Activated CD8-positive, alpha-beta memory T cell treated with anti-CD3 and anti-CD28 coated beads, Interleukin-2, amount 50 U/mL, for 24 hours (primary cell): ENCODE results near the gene METTL1.
A peak's percentile ranks its signal among the peaks of the same experiment; 100 is the strongest.

ENCODE experiments used
- DNase-seq: peaks from one replicate; pipeline ENCODE4 v3.0.0-alpha.2; 2020; ENCODE audit errors: extremely low read depth

METTL1 gene

DNA sequence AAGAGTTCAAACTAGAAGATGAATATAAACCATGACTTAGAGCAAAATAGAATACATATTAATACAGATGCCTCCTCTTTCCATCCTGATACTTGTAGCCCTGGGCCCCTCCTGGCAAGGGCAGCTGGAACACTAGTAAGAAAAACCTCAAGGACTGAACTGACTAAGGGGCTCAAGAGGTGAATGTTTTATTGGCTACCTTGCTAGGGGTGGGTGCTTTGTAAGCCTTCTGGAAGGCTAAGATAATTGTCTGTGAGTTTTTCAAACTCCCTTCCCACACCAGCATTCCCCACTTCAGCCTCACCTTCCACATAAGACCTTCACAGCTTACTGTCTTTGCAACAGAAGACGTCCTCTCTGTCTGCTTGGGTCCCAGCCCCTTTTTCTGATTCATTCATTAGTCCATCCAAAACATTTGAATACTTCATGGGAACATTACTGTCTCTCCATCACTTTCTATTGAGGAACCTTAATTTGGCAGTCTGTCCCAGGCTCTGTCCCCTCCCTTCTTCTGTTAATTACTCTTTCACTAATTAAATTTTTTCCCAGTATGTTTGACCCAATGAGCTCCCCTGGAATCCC, 18.1 kb downstream of the METTL1 start:
- no peak for DNase-seq

- no peak for DNase-seq
Measured at GRCh38 chr12:57752668-57753000, 19.3 kb downstream of the METTL1 start.

DNA sequence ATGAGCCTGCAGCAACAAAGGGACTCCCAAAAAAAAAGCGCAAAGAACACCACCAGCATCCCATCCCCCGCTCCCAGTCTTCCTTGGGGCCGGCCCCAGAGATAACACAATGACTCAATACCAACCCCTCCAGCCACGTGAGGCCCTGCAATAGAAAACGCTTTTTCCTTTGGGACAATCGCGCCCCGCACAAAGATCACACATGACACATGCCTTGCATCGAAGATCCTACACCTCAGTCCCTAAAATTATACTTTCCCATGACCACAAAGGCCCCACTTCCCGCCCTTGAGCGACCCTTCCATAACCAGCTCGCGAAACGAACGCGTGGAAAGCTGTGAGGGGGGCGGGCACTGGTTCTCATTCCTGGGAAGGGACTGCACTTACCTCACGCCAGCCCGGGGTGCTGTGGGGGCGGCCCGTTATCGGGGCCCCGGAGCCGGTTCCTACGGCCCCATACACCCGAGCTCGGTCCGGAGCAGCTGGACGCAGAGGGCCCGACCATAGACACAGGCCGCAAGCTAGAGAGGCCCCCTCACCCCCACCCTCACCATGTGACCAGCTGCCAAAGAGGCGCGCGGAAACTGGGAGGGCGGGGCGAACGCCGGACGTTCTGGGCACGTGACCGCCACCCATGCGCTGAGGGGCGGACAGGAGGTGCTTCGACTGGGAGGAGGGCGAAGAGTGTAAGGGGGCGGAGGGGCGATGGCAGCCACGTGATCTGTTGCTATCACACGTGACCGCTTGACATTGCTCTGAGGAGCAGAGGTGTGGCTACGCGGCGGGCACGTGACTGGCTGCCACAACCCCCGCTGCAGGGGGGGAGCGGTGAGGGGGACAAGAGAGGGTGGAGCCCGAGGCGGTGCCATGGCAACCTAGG, 19.9 kb downstream of the METTL1 start, which contains the start of gene CDK4:
TSS of gene CDK4 (minus strand) at position 523 of the 880 bp plus-strand sequence. CDS start 593 bp downstream, outside the sequence.
- DNase-seq = peak; percentile 98

- DNase-seq = no peak
Measured at GRCh38 chr12:57751432-57751787, 20.5 kb downstream of the METTL1 start.

DNA sequence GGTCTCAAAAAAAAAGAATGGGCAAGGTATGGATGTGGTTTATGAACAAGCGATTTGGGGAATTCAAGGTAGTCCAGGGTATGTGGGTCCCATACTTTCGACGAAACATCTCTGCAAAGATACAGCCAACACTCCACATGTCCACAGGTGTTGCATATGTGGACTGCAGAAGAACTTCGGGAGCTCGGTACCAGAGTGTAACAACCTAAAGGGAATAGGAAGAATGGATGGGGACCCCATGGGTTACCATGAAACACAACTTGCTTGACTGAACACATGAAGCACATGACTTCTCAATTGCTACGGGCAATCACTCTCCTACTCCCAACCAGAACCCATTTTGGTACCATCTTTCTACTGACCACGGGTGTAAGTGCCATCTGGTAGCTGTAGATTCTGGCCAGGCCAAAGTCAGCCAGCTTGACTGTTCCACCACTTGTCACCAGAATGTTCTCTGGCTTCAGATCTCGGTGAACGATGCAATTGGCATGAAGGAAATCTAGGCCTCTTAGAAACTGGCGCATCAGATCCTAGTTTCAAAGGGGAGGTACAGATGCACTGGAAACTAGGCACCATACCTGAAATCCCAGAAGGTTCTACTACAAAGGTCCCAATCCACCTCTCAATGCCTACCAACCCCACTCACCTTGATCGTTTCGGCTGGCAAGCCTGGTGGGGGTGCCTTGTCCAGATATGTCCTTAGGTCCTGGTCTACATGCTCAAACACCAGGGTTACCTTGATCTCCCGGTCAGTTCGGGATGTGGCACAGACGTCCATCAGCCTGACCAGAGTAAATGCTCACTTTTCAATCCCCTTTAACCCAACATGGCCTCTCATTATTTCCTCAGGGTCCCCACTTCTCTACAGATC, 21.1 kb downstream of the METTL1 start:
- DNase-seq = no peak

DNA sequence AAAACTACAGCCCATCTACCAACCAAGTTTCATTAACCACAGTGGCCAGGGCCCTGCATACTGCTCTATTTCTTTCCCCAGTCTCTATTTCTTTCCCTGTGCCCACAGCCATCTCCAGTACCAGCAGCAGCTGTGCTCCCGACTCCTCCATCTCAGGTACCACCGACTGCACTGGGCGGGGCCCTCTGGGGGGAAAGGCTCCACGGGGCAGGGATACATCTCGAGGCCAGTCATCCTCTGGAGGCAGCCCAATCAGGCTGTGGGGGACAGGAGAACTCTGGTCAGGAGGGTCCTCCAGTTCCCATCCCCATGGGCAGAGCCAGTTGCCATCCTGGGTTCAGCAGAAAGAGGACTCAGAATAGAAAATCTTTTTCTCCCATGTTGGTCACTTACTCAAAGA, 22.8 kb downstream of the METTL1 start:
- no peak for DNase-seq

DNA sequence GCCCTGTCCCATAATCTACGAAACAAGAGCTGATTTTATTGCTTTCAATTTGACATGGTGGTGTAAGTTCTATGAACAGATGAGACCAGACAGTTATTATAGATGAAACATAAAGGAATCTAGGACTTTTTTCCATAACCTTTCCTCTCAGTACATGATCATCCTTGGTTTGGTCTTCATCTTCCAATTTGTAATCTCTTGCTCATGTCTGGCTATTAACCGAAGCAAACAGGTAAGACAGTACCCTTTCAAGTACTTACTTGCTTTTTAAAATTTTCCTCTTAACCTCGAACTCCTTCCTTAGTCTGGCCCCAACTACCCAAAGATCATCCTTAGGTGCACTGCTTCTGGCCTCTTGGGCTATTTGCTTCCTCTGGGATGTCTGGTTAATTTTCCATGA, 25.9 kb downstream of the METTL1 start:
- DNase-seq = no peak

- no peak for DNase-seq
Measured at GRCh38 chr12:57745485-57745881, 26.4 kb downstream of the METTL1 start.

GRCh38 chr12:57744777-57745484, 27.0 kb downstream of the METTL1 start, which contains the start of gene TSPAN31:
Gene TSPAN31 (plus strand): TSS chr12:57745039. CDS start chr12:57745155, 116 bp downstream.
- DNase-seq = peak; percentile 89

DNA sequence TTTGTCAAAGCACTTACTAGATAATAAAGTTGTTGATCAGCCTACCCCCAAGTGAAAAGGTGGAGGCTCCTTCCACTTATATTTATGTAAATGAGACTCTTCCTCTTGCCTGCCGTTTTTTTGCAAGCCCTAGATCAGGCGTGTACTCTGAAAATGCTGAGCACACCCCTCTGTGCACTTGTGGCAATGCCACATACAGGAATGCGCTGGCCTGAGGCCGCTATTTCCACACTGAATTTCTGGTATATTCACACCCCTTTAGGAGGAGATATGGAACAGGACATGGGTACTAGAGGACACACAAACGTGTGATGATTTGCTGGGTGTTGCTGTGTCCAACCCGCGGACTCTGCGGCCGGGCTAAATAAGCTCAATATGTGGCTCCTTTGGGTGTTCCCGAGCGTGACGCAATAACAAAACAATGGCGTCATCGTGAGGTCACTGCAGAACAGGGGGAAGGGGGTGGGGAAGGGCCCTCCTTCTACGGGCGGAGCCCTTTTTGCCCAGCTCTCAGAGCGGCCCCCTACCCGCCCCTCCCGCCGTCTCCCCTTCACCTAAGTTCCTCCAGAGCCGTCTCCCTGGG, 27.6 kb downstream of the METTL1 start:
- DNase-seq = no peak

GRCh38 chr12:57743769-57744168, 28.1 kb downstream of the METTL1 start:
- no peak for DNase-seq

DNA sequence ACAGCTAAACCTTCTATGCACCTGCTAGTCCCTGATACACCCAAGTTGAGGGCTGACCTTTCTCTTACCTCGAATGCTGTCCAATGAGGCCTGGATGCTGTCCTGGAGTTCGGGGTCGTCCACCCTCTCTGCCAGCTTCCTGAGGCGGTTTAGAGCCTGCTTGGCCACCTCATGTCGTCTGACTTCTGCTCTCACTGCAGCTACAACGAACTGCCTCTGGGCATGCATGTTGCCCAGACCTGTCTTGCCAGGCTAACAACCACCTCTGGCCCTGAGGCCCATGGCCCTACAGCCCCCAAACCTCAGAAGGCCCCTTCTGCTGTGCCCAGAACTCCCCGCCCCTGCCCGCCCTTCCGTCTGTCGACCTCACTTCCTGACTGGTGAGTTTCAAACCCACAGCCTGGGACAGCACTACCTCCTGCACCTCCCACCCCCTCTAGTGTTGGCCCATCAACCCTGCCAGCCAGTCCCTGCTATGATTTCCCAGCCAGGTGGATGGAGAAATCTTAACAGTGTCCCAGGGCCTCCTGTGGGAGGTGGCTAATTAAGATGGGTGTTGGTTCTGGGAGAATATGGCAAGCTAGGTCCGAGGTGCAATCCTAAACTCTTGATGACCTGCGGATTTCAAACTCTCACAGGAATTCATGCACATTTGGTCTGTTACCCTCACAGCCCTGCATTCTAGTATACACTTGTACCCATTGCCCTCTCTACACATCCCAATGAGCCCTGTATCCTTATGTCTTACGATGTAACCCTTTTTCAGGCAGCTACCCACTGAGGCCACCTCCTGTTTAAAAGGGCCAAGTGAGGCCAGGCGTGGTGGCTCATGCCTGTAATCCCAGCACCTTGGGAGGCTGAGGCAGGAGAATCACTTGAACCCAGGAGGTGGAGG, 29.8 kb downstream of the METTL1 start:
- DNase-seq = peak; percentile 64

- DNase-seq = no peak
Measured at GRCh38 chr12:57741413-57741789, 30.5 kb downstream of the METTL1 start.

- DNase-seq = no peak
Measured at GRCh38 chr12:57740656-57741412, 31.1 kb downstream of the METTL1 start.

DNA sequence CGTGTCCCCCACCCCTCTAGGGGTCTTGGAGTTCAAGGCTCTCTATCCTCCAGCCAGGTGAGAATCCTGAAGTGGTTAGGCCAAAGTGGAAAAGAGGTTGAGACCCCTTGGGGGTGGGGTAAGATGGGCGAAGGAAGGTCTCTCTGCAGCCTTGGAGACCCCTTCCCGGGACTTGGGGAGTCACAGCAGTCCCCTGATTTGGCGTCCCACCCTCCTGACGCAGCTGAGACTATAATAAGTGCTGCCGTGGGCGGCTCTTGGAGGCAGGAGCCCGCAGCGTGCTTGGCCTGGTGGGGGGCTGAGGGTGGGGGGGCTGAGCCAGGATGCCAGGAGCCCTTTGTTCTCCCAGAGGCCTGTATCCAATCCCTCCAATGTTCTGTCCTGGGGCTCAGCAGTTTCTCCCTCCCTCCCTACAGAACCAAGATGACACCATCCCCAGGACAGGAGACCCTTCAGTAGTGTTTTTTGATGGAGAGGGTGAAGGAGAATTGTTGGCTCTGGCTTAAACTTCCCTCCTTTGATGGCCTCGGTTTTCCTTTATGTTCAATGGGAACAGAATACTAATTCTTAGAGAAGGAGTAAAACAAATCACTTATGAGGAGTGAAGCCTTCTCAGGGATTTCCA, 31.9 kb downstream of the METTL1 start:
- DNase-seq = no peak

DNA sequence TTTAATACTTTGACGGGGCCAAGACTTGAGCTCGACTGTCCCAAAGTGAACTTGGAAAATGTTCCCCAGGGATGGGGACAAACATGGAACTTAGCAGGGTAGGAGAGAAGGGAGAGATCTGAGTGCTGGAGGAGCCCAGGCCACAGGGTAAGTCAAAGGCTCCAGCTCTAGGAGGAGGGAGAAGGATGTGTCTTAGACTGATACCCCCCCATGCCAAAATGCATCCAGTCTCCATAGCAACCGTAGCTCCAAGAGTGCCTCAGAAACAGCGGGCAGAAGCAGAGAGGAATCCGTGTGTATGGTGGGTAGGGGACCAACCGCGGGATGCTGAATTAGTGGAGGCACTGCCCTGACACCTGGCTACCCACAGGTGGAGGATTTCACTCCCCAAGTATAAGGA, 32.5 kb downstream of the METTL1 start:
- DNase-seq = no peak

GRCh38 chr12:57738661-57739237, 33.2 kb downstream of the METTL1 start, which contains the start of gene AGAP2:
Gene AGAP2 (minus strand): TSS chr12:57738742. CDS start chr12:57738246, 496 bp downstream.
- no peak for DNase-seq
